Loucy (cell line): ENCODE results near the gene RAB4A.

ENCODE experiments used
- H2AFZ ChIP-seq: fragments of 200-600 bp; sonication (generic); 2 replicates; pipeline ENCODE4 v1.6.0; 2016; ENCODE audit warnings: antibody characterized with exemption, mild to moderate bottlenecking, low read length, moderate library complexity
- H3F3A ChIP-seq: fragments of 200-600 bp; 2 replicates; pipeline ENCODE4 v1.6.0; 2016; ENCODE audit warnings: antibody characterized with exemption, low read depth, mild to moderate bottlenecking
- H3K27me3 ChIP-seq: fragments of 200-600 bp; sonication (generic); 2 replicates; pipeline ENCODE4 v1.6.1; 2014; ENCODE audit warnings: low read length, mild to moderate bottlenecking; ENCODE audit not compliant: insufficient read depth, poor library complexity, severe bottlenecking
- H3K36me3 ChIP-seq: fragments of 200-600 bp; sonication (generic); 2 replicates; pipeline ENCODE4 v1.6.1; 2016; ENCODE audit warnings: low read length; ENCODE audit not compliant: insufficient read depth
- H3K4me1 ChIP-seq: fragments of 200-600 bp; sonication (generic); 2 replicates; pipeline ENCODE4 v1.5.1; 2014; ENCODE audit warnings: low read length, mild to moderate bottlenecking; ENCODE audit not compliant: insufficient read depth, poor library complexity, severe bottlenecking
- H3K4me2 ChIP-seq: fragments of 200-600 bp; sonication (generic); 2 replicates; pipeline ENCODE4 v1.6.0; 2014; ENCODE audit warnings: antibody characterized with exemption, low read length, low read depth, mild to moderate bottlenecking; ENCODE audit not compliant: poor library complexity, severe bottlenecking
- H3K4me3 ChIP-seq: fragments of 200-600 bp; sonication (generic); 2 replicates; pipeline ENCODE4 v1.5.1; 2014; ENCODE audit warnings: low read length, mild to moderate bottlenecking, mixed read lengths; ENCODE audit not compliant: poor library complexity, severe bottlenecking
- H3K79me2 ChIP-seq: fragments of 200-600 bp; sonication (generic); 2 replicates; pipeline ENCODE4 v1.6.1; 2014; ENCODE audit warnings: low read length; ENCODE audit not compliant: insufficient read depth
- H3K9ac ChIP-seq: fragments of 200-600 bp; sonication (generic); 2 replicates; pipeline ENCODE4 v1.6.0; 2014; ENCODE audit warnings: mild to moderate bottlenecking, low read depth, low read length, moderate library complexity; ENCODE audit not compliant: poor library complexity, severe bottlenecking
- H3K9me2 ChIP-seq: fragments of 200-600 bp; sonication (generic); replicated peaks from 2 replicates; pipeline ENCODE4 v1.6.1; 2016; ENCODE audit warnings: low read depth, low read length, mixed read lengths
- H3K9me3 ChIP-seq: fragments of 200-600 bp; sonication (generic); 2 replicates; pipeline ENCODE4 v1.6.1; 2014; ENCODE audit warnings: mild to moderate bottlenecking, antibody characterized with exemption, low read length, low read depth; ENCODE audit not compliant: insufficient read depth
- H4K20me1 ChIP-seq: fragments of 200-600 bp; sonication (generic); 2 replicates; pipeline ENCODE4 v1.6.0; 2014; ENCODE audit warnings: antibody characterized with exemption, low read length, mild to moderate bottlenecking; ENCODE audit not compliant: insufficient read depth, poor library complexity, severe bottlenecking
- EZH2phosphoT487 ChIP-seq: fragments of 200-600 bp; IDR thresholded peaks from 2 replicates; pipeline ENCODE4 v1.6.1; 2018; ENCODE audit warnings: antibody characterized with exemption, mild to moderate bottlenecking, moderate library complexity, borderline replicate concordance
- TF ChIP-seq, protein P1 (sequence below): fragments of 200-600 bp; sonication (generic); conservative IDR thresholded peaks from 2 replicates; pipeline ENCODE4 v1.5.1; 2014; ENCODE audit warnings: mild to moderate bottlenecking, antibody characterized with exemption, low read length

RAB4A gene

DNA sequence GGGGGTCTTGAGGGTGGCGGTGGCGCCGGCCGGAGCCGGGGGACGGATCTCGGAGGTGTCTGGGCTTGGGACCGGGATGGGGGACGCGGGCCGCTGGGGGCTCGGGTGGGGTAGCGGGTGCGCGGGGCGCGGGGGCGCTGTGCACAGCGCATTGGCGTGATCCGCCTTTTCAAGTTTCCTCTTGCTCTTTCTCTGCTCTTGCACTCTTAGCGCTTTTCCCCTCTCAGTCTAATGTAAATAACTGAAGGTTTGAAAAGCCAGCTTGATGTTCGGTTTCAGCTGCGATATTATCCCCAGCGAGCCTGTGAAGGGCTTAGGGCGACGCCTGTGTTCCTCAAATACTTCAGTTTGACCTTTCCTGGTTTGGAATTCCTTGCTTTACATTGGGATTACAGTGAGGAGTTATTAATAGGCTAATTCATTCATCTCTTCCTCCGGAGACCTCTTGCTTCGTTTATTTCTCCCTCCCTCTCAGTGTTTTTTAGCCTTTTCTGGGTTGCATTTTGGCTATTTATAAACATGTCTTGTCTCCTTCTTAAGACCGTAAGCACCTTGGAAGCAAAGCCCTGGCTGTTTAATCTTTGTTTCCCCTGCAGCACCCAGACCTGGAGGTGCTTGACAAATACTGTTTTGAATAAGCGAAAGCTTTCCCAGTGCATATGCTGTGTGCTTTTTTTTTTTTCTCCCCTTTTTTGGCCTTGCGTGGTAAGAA, 693 bp downstream of the RAB4A start:
- no peaks in the 10 kb centered on the region for H3K36me3 ChIP-seq
- H3K9ac ChIP-seq: peak overlapping the region; percentile 89
- H3K4me1 ChIP-seq: peaks cover 48% of the 10 kb centered on the region
- H4K20me1 ChIP-seq: peaks cover 44% of the 10 kb centered on the region
- H3K4me2 ChIP-seq: peak overlapping the region; percentile 92
- H2AFZ ChIP-seq: peak overlapping the region; percentile 89
- no peaks in the 10 kb centered on the region for H3K9me2 ChIP-seq
- H3K4me3 ChIP-seq: peak overlapping the region; percentile 98
- H3K9me3 ChIP-seq: no peaks in the 10 kb centered on the region
- peaks cover 9% of the 10 kb centered on the region; the same call in 1 of the 2 replicates for H3F3A ChIP-seq
- peaks cover 54% of the 10 kb centered on the region for H3K79me2 ChIP-seq
- H3K27me3 ChIP-seq: no peaks in the 10 kb centered on the region
- TF ChIP-seq, protein P1, sequence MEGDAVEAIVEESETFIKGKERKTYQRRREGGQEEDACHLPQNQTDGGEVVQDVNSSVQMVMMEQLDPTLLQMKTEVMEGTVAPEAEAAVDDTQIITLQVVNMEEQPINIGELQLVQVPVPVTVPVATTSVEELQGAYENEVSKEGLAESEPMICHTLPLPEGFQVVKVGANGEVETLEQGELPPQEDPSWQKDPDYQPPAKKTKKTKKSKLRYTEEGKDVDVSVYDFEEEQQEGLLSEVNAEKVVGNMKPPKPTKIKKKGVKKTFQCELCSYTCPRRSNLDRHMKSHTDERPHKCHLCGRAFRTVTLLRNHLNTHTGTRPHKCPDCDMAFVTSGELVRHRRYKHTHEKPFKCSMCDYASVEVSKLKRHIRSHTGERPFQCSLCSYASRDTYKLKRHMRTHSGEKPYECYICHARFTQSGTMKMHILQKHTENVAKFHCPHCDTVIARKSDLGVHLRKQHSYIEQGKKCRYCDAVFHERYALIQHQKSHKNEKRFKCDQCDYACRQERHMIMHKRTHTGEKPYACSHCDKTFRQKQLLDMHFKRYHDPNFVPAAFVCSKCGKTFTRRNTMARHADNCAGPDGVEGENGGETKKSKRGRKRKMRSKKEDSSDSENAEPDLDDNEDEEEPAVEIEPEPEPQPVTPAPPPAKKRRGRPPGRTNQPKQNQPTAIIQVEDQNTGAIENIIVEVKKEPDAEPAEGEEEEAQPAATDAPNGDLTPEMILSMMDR: peak; percentile 21; the same call in 1 of the 2 replicates
- no peak for TF ChIP-seq EZH2phosphoT487

- Histone ChIP-seq H3K9me2 (no peaks in the 10 kb centered on the region), H4K20me1 (peaks cover 51% of the 10 kb centered on the region), H3K4me2 (peak overlapping the region; percentile 92), H3K4me3 (peak overlapping the region; percentile 98), H3K27me3 (no peaks in the 10 kb centered on the region), H3K79me2 (peaks cover 61% of the 10 kb centered on the region), H3F3A (peaks cover 9% of the 10 kb centered on the region; the same call in 1 of the 2 replicates), H3K9me3 (no peaks in the 10 kb centered on the region), H2AFZ (no peak overlapping the region), H3K4me1 (peaks cover 48% of the 10 kb centered on the region), H3K36me3 (no peaks in the 10 kb centered on the region), H3K9ac (peak overlapping the region; percentile 89)
- TF ChIP-seq, protein P1: no peak
- no peak for TF ChIP-seq EZH2phosphoT487
Measured at GRCh38 chr1:229272164-229273158, 1.6 kb downstream of the RAB4A start.

- peaks cover 57% of the 10 kb centered on the region for H4K20me1 ChIP-seq
Measured at GRCh38 chr1:229273507-229274232, 2.8 kb downstream of the RAB4A start.

More at GRCh38 chr1:229273507-229274232, 2.8 kb downstream of the RAB4A start:
- Histone ChIP-seq H3K4me2 (peak overlapping the region; percentile 92), H3K27me3 (no peaks in the 10 kb centered on the region), H3K9me2 (no peaks in the 10 kb centered on the region), H3K9ac (peak overlapping the region; percentile 89), H3K9me3 (no peaks in the 10 kb centered on the region), H3K4me3 (peak overlapping the region; percentile 98), H3K36me3 (no peaks in the 10 kb centered on the region), H2AFZ (no peak overlapping the region), H3K79me2 (peaks cover 73% of the 10 kb centered on the region), H3K4me1 (peaks cover 55% of the 10 kb centered on the region), H3F3A (peaks cover 9% of the 10 kb centered on the region; the same call in 1 of the 2 replicates)
- TF ChIP-seq, protein P1: no peak
- TF ChIP-seq EZH2phosphoT487: no peak
